Prostate gland (tissue), 2 donors: Measurements from ENCODE around the gene PLCB1.

Source experiments
- POLR2A ChIP-seq: fragments of 450-650 bp; IDR thresholded peaks from one replicate; pipeline ENCODE4 v1.6.1; 2016; ENCODE audit warnings: antibody characterized with exemption, mild to moderate bottlenecking
- POLR2AphosphoS5 ChIP-seq: sonication (generic); formaldehyde crosslinking; IDR thresholded peaks from one replicate; pipeline ENCODE4 v1.6.1; 2017; ENCODE audit warnings: antibody characterized with exemption
- TF ChIP-seq, protein P1 (sequence below), 4 experiments: fragments of 200-600 bp in 2 of 4; fragments of 450-650 bp in 2 of 4; sonication (generic) in 2 of 4; IDR thresholded peaks; 1 replicate in 3 of 4; 2 replicates in 1 of 4; pipeline ENCODE4 v1.5.1; 2016 to 2019; ENCODE audit warnings: antibody characterized with exemption in 4 of 4, mild to moderate bottlenecking in 2 of 4, moderate library complexity in 2 of 4

GRCh38 chr20:8424010-8424409 lies 291.9 kb downstream of the PLCB1 start:
- TF ChIP-seq, protein P1, sequence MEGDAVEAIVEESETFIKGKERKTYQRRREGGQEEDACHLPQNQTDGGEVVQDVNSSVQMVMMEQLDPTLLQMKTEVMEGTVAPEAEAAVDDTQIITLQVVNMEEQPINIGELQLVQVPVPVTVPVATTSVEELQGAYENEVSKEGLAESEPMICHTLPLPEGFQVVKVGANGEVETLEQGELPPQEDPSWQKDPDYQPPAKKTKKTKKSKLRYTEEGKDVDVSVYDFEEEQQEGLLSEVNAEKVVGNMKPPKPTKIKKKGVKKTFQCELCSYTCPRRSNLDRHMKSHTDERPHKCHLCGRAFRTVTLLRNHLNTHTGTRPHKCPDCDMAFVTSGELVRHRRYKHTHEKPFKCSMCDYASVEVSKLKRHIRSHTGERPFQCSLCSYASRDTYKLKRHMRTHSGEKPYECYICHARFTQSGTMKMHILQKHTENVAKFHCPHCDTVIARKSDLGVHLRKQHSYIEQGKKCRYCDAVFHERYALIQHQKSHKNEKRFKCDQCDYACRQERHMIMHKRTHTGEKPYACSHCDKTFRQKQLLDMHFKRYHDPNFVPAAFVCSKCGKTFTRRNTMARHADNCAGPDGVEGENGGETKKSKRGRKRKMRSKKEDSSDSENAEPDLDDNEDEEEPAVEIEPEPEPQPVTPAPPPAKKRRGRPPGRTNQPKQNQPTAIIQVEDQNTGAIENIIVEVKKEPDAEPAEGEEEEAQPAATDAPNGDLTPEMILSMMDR (IDR thresholded peaks at IDR 0.05): no peak
- TF ChIP-seq POLR2A (no peak), POLR2AphosphoS5 (no peak)
